OCI-M1 (cell line): Measurements from ENCODE around the gene ACO2.
"Not testable (repeated sequence)": the region's sequence is repeated elsewhere in the genome, so short reads cannot be mapped to it uniquely, and the experiment has no call there.

Source experiments
- DNase-seq: peaks from one replicate; lab custom pipeline; 2025; lab: John Stamatoyannopoulos, UW

Gene ACO2

GRCh38 chr22:41540365-41540764, 71.4 kb downstream of the ACO2 start:
- no peak for DNase-seq

DNA sequence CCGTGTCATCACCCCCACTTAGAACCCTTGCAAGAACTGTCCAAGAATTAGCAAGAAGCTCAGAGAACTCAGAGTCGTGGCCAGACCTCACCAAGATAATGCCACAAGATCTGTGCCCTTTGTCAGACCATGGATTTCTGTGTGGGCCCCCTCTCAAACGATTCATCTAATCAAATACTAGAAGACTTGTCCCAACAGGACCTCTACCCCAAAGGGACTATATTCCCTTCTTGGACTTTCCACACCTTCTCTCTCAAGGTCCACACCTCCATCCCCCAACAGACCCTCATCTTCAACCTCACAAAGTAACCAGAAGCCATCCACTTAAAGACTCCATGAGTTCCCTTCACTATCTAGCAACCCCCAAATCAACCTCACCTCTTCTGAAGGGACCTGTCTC, 72.6 kb downstream of the ACO2 start:
- no peak for DNase-seq

- DNase-seq = no peak
These were observed 73.3 kb downstream of the ACO2 start for GRCh38 chr22:41542224-41542623.

DNA sequence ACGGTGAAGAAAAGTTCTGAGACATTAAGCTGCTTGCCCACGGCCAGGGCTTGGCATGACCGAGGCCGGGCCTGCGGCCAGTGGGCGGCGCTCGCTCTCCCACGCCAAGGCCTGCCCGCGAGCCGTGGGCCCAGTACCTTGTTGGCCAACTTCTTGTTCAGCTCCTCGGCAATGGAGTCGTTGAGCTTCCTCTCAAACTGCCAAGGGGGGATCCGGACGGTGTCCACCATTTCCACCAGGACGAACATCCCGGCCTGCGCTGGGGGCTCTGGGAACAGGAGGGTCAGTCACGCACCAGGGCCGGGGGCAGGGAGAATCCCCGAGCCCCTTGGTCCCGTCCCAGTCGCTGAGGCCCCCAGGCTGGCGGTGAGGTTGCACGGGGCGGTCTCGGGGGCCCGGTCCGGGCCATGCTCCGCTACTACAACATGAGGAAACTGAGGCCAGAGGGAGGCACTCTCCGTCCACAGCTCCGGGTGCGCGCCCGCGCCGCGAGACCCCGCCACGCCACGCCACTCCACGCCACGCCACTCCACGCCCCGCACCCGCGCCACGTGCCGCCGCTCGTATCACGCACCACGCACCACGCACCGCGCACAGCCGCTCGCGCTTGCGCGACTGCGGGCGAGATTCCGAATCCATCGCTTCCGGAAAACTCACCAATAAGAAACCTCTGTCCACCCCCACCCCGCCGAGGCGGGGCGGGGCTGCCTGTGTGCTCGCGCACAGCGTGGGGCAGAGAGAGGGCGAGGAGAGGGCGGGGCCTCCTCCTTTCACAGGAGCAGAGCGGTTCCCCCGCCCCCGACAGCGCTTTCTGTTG, 75.1 kb downstream of the ACO2 start, which contains the start of gene POLR3H:
POLR3H (minus strand) TSS at position 617 of the 817 bp plus-strand sequence; CDS start at position 248, 369 bp downstream.
- DNase-seq = peak; percentile 98

- DNase-seq = no peak
These were observed 76.0 kb downstream of the ACO2 start for GRCh38 chr22:41544671-41545476.

DNA sequence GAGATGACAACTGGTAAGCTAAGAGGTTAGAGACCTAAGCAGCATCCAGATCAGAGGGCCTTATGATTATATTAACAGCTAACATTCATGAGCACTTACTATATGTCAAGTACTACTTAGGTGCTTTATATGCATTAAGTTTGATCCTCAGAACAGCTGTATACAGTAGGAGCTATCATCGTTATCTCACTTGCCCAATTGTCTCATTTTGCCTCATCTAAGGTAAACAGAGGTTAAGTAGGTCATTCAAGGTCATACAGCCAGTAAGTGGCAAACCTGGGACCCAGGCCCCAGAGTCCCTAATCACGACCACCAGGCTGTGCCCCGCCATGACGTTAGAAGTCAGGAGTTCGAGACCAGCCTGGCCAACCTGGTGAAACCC, 79.9 kb downstream of the ACO2 start:
- DNase-seq = no peak

GRCh38 chr22:41550952-41551491, 82.1 kb downstream of the ACO2 start:
- DNase-seq = no peak

- no peak for DNase-seq
These were observed 83.1 kb downstream of the ACO2 start for GRCh38 chr22:41551877-41552582.

GRCh38 chr22:41555325-41555982, 86.5 kb downstream of the ACO2 start:
- no peak for DNase-seq

GRCh38 chr22:41556561-41556960, 87.6 kb downstream of the ACO2 start:
- DNase-seq = no peak

DNA sequence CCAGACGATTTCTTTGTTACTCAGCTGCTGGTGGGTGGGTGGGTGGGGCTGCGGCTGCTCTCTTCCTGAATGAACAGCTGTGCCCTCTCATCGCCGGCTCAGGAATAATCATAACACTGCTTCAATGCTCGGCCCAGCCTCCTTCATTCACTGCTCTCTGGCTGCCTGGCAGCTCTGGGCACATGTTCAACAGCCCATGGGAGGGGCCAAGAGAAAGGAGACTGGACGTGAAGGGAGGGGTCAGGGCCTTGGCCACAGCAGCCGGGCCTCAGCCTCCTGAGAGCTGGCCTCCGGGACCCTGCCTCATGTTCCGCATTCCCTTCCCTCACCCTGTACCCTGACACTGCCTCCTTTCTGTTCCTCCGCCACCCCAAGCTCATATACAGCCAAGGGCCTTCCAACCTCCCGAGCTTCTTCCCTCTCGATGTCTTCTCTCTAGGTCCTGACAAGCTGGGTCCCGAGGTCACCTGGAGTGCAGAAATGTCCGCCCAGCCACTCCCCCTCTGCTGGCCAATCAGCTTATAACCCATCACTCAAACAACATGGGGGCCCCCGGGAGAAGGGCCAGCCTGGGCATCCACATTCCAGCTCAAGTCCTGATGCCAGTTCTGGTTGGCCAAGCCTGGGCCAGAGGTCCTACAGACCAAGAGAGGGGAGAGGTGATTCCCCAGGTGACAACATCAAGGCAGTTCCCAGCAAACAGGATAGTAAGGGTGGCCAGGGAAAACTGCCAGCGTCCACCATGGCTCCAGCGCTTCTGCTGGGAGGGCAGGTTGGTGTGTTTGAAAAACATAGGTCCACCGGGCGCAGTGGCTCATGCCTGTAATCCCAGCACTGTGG, 88.7 kb downstream of the ACO2 start:
- DNase-seq = no peak

DNA sequence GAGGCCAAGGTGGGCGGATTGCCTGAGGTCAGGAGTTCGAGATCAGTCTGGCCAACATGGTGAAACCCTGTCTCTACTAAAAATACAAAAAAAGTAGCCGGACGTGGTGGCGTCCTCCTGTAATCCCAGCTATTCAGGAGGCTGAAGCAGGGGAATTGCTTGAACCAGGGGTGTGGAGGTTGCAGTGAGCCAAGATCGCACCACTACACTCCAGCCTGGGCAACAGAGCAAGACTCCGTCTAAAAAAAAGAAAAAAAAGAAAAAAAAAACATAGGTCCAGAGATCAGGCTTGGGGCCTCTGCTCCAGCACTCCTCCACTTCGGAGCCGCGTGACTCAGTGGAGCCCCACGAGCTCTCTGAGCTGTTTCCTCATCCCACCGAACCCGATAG, 89.3 kb downstream of the ACO2 start:
- not testable (repeated sequence) for DNase-seq

DNA sequence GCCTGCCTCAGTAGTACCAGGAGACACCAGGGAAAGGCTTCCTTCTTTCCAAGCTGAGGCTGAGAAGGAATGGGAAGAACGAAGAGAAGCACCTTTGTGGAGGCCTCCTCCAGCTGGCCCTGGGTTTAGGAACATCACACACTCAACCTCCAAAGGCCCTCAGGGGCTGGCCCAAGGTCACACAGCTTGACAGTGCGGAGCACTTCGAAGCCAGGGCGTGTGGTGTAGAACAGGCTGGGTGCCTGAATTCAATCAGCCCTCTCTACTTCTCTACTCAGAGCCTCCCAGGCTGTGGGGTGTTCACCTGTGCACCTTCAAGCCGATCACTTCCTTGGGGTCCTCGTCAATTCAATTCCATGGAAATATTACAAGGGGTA, 91.2 kb downstream of the ACO2 start:
- no peak for DNase-seq

GRCh38 chr22:41561335-41561734, 92.4 kb downstream of the ACO2 start:
- DNase-seq = no peak

DNA sequence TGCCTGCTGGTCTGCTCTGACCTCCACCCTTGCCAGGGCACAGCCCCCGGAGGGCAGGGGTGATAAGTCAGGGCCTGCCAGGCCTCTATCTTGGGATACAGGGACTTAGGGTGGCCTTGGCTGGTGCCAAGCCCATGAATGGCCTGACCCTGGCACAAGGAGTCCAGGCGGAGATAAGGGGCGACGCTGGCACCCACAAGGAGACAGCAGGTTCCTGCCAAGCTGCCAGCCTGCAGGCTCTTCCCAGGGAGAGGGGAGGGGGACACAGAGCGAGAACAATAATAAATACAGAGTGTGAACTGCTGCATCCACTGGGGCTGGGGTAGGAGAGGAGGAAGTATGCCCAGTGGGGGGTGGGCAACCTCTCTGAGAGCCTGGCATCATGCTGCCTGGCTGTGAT, 92.9 kb downstream of the ACO2 start:
- DNase-seq = no peak

DNA sequence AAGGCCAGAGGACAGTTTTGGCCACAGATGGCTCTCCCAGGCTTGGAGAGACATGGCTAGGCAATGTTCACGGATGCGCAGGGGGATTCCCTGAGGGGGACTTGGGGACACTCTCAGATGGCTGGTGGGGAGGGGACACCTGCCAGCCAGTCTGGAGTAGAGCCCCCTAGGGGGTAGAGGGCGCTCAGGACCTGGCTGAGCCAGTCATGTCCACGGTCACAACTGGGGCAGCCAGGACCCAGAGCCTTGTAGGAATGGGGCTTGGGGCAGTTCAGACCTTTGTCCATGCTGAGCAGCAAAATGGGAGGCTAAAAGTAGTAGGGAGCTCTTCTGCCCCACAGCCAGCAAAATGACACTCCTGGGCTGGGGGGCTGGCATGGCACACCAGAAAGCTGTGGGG, 93.5 kb downstream of the ACO2 start:
- no peak for DNase-seq

- DNase-seq = no peak
These were observed 94.3 kb downstream of the ACO2 start for GRCh38 chr22:41563051-41563711.

DNA sequence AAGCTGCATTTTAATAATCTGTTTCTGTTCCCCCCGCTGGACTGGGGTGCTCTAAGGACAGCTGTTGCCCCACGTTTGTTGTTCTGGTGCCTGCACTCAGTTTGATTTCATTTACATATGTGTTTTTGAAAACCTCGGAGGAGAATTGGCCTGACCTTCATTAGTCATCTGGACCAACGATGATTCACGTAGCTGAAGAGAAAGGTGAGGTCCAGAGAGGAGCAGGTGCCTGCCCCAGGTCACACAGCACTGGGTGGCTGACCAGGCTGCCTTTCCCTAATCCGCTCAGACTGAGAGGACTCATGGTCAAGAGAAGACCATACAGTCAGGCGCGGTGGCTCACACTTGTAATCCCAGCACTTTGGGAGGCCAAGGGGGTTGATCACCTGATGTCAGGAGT, 95.6 kb downstream of the ACO2 start:
- DNase-seq = no peak

- peak; percentile 74 for DNase-seq
These were observed 96.6 kb downstream of the ACO2 start for GRCh38 chr22:41565403-41566054.

- no peak for DNase-seq
These were observed 98.5 kb downstream of the ACO2 start for GRCh38 chr22:41567512-41567768.
